Upper lobe of left lung (tissue), 6 donors: ENCODE data around the gene APCDD1. TPM values are rescaled to one million over a fixed set of nuclear protein-coding genes. Genes with fewer than 3 reads are reported as not detected.

Experiments used
- ATAC-seq, 2 donors: fragments of 200-7000 bp; cut with Tn5 transposase; one replicate each; pipeline ENCODE4 v1.9.1; 2022; ENCODE audit warnings: mild to moderate bottlenecking in 2 of 2, moderate library complexity in 2 of 2; ENCODE audit not compliant: low FRiP score in 2 of 2
- DNase-seq, 2 donors: peaks; one replicate each; pipeline ENCODE4 v3.0.0-alpha.2; 2019 to 2020
- H3K27ac ChIP-seq, 4 donors: fragments of 200-600 bp; sonication (generic); one replicate each; pipeline ENCODE4 v1.5.1; 2016 to 2019
- H3K27me3 ChIP-seq, 4 donors: fragments of 200-600 bp; sonication (generic); one replicate each; pipeline ENCODE4 v1.5.1; 2017 to 2019
- H3K36me3 ChIP-seq, 4 donors: fragments of 200-600 bp; sonication (generic); one replicate each; pipeline ENCODE4 v1.5.1; 2016 to 2019
- H3K4me1 ChIP-seq, 4 donors: fragments of 200-600 bp; sonication (generic); one replicate each; pipeline ENCODE4 v1.5.1; 2018 to 2019
- H3K4me3 ChIP-seq, 4 donors: fragments of 200-600 bp; sonication (generic); one replicate each; pipeline ENCODE4 v1.5.1; 2017 to 2019; ENCODE audit warnings: mild to moderate bottlenecking in 2 of 4, moderate library complexity in 1 of 4
- H3K9me3 ChIP-seq, 4 donors: fragments of 200-600 bp; sonication (generic); one replicate each; pipeline ENCODE4 v1.5.1; 2018 to 2019
- CTCF ChIP-seq, 6 experiments: fragments of 450-650 bp in 4 of 6; fragments of 200-600 bp in 2 of 6; sonication (generic) in 2 of 6; IDR thresholded peaks; one replicate each; pipeline ENCODE4 v1.5.1; 2016 to 2019; ENCODE audit warnings: antibody characterized with exemption in 6 of 6
- EP300 ChIP-seq, 4 donors: sonication (generic); formaldehyde crosslinking; IDR thresholded peaks; one replicate each; pipeline ENCODE4 v1.5.1; 2017; ENCODE audit warnings: antibody characterized with exemption in 4 of 4, control low read depth in 2 of 4
- POLR2A ChIP-seq, 4 donors: fragments of 450-650 bp; IDR thresholded peaks; one replicate each; pipeline ENCODE4 v1.5.1; 2016 to 2017; ENCODE audit warnings: antibody characterized with exemption in 4 of 4, mild to moderate bottlenecking in 2 of 4
- POLR2AphosphoS5 ChIP-seq, 2 donors: sonication (generic); formaldehyde crosslinking; IDR thresholded peaks; one replicate each; pipeline ENCODE4 v1.5.1; 2017; ENCODE audit warnings: antibody characterized with exemption in 2 of 2
- WGBS, 2 donors: methylation state at CpG; one replicate each; pipeline ENCODE4 v1.1.5; 2017 to 2018; 5-methylcytosine and 5-hydroxymethylcytosine counted together
- total RNA-seq, 6 donors: library from RNA; depleted of rRNA in 4 of 6; stranded (reverse); fragments of >200 nt in 4 of 6; gene quantifications; one replicate each; pipeline versions ENCODE4 v1.1.0 to v1.2.1, GENCODE V29; 2016 to 2021
- donor health status: DM: no; HTN: no; CAD: no; lungs with moderate emphysema.
- donor health status: DM: no; HTN: yes; CAD: no; lungs with severe emphysema.

The APCDD1 gene
- total RNA-seq, 6 donors from 2014 or later, result 8.4 to 40.4 (median 24.1) TPM

GRCh38 chr18:10477121-10477862 is 22.9 kb downstream of the APCDD1 start:
- ATAC-seq (no peak), DNase-seq (no peak)
- TF ChIP-seq POLR2A (IDR thresholded peaks at IDR 0.05) (no peak), EP300 (IDR thresholded peaks at IDR 0.05) (no peak), CTCF (IDR thresholded peaks at IDR 0.05) (no peak), POLR2AphosphoS5 (IDR thresholded peaks at IDR 0.05) (no peak)
- H3K27ac ChIP-seq, result no peak overlapping the region
- no peaks in the 10 kb centered on the region for H3K9me3 ChIP-seq
- peaks cover 11 to 23% (median 18%) of the 10 kb centered on the region in 4 donors for H3K4me1 ChIP-seq
- no peak overlapping the region for H3K4me3 ChIP-seq
- no peaks in the 10 kb centered on the region for H3K27me3 ChIP-seq
- WGBS, 2 donors, result 18 to 26% methylated on average over 3 of the region's 3 CpGs
- H3K36me3 ChIP-seq, result peaks cover 0 to 6% (median 0%) of the 10 kb centered on the region in 4 donors

DNA sequence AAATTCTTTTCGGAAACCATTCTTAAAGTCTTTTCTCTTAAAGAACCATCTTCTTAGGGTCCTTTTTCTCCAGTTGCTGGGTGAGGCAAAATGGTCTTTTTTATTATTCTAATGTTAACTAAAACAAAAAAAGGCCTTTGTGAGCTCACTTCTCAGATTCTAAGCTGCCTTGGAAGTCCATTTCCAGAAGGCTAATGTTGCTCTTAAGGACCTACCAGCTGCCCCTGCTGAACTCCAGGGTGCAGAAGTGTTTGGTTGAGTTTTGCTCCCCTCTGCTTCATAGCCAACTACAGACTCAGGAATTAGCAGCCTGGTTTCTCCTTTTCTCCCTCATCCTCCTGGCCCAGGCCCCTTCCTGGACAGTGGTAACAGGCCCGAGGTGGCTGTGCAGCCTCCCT is 23.4 kb downstream of the APCDD1 start:
- DNase-seq (no peak), ATAC-seq (no peak)
- Histone ChIP-seq H3K4me1 (peaks cover 12 to 25% (median 19%) of the 10 kb centered on the region in 4 donors), H3K9me3 (no peaks in the 10 kb centered on the region), H3K27ac (no peak overlapping the region), H3K27me3 (no peaks in the 10 kb centered on the region), H3K36me3 (peaks cover 0 to 6% (median 0%) of the 10 kb centered on the region in 4 donors), H3K4me3 (no peak overlapping the region)
- TF ChIP-seq EP300 (IDR thresholded peaks at IDR 0.05), result no peak
- TF ChIP-seq POLR2AphosphoS5 (IDR thresholded peaks at IDR 0.05), result no peak
- TF ChIP-seq POLR2A (IDR thresholded peaks at IDR 0.05), result no peak
- TF ChIP-seq CTCF (IDR thresholded peaks at IDR 0.05), result no peak
- 96% methylated on average over 1 of the region's 2 CpGs for WGBS, 2 donors

DNA sequence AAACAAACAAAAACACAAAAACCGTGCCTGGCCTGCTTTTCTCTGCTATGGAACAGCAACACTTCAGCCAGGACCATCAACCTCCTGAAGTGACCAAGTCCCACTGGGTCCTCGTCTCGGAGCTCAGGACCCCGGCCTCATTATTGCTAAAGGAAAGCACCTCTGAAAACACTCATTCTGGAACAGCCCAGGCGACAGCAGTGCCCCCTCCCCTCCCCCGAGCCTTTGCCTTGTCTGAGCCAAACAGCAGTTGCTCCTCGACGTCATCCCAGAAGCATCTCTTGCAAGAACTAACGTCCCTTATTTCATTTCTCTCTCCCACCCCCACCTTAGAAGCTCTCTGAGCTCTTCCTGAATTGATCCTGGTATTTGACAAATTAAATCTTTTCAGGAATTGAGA is 27.4 kb downstream of the APCDD1 start:
- Histone ChIP-seq H3K27me3 (no peaks in the 10 kb centered on the region), H3K27ac (no peak overlapping the region), H3K9me3 (no peaks in the 10 kb centered on the region), H3K4me3 (no peak overlapping the region), H3K4me1 (peaks cover 7 to 25% (median 14%) of the 10 kb centered on the region in 4 donors), H3K36me3 (peaks cover 0 to 8% (median 7%) of the 10 kb centered on the region in 4 donors)
- 72 to 87% methylated on average over 9 of the region's 9 CpGs for WGBS, 2 donors
- TF ChIP-seq POLR2AphosphoS5 (IDR thresholded peaks at IDR 0.05), result no peak
- no peak for TF ChIP-seq EP300 (IDR thresholded peaks at IDR 0.05)
- ATAC-seq (no peak), DNase-seq (no peak)

GRCh38 chr18:10482363-10482984 is 28.0 kb downstream of the APCDD1 start:
- DNase-seq (no peak), ATAC-seq (no peak)
- Histone ChIP-seq H3K9me3 (no peaks in the 10 kb centered on the region), H3K27me3 (no peaks in the 10 kb centered on the region), H3K4me1 (peaks cover under 1 to 19% (median 7%) of the 10 kb centered on the region in 4 donors), H3K4me3 (no peak overlapping the region), H3K27ac (no peak overlapping the region), H3K36me3 (peaks cover 0 to 14% (median 8%) of the 10 kb centered on the region in 4 donors)
- TF ChIP-seq CTCF (IDR thresholded peaks at IDR 0.05), result no peak
- no peak for TF ChIP-seq EP300 (IDR thresholded peaks at IDR 0.05)
- TF ChIP-seq POLR2A (IDR thresholded peaks at IDR 0.05), result no peak
- no peak for TF ChIP-seq POLR2AphosphoS5 (IDR thresholded peaks at IDR 0.05)
- WGBS, 2 donors, result 96 to 97% methylated on average over 6 to 11 of the region's 11 CpGs
